NCI-H526 treated with DMSO at 0.1 percent for 48 hours (cell line): Measurements from ENCODE around the gene CD40LG.
A peak's percentile ranks its signal among the peaks of the same experiment; 100 is the strongest.

ENCODE experiments used
- DNase-seq: peaks from one replicate; lab custom pipeline; 2025; lab: John Stamatoyannopoulos, UW

Gene CD40LG

GRCh38 chrX:136650811-136651210, 2.9 kb downstream of the CD40LG start:
- DNase-seq, result no peak

- no peak for DNase-seq
These were observed 5.1 kb downstream of the CD40LG start for GRCh38 chrX:136652822-136653723.

- no peak for DNase-seq
These were observed 8.5 kb downstream of the CD40LG start for GRCh38 chrX:136656361-136656964.

GRCh38 chrX:136658151-136658550, 10.2 kb downstream of the CD40LG start:
- DNase-seq, result no peak

- DNase-seq, result no peak
These were observed 11.2 kb downstream of the CD40LG start for GRCh38 chrX:136659174-136659573.

- DNase-seq, result no peak
These were observed 12.9 kb downstream of the CD40LG start for GRCh38 chrX:136660896-136661295.

- DNase-seq, result no peak
These were observed 14.1 kb downstream of the CD40LG start for GRCh38 chrX:136662104-136662503.

GRCh38 chrX:136662976-136663375, 15.0 kb downstream of the CD40LG start:
- no peak for DNase-seq

GRCh38 chrX:136665258-136665900, 17.4 kb downstream of the CD40LG start:
- no peak for DNase-seq

GRCh38 chrX:136666088-136666487, 18.1 kb downstream of the CD40LG start:
- no peak for DNase-seq

- DNase-seq, result no peak
These were observed 19.6 kb downstream of the CD40LG start for GRCh38 chrX:136667446-136668168.

GRCh38 chrX:136671006-136671610, 23.1 kb downstream of the CD40LG start:
- DNase-seq, result no peak

GRCh38 chrX:136674270-136674985, 26.5 kb downstream of the CD40LG start:
- no peak for DNase-seq

- DNase-seq, result no peak
These were observed 31.6 kb downstream of the CD40LG start for GRCh38 chrX:136679531-136679930.

- no peak for DNase-seq
These were observed 36.2 kb downstream of the CD40LG start for GRCh38 chrX:136684120-136684519.

GRCh38 chrX:136687457-136687856, 39.5 kb downstream of the CD40LG start:
- DNase-seq, result no peak

- DNase-seq, result no peak
These were observed 41.5 kb downstream of the CD40LG start for GRCh38 chrX:136689436-136689835.

GRCh38 chrX:136691028-136691809, 43.3 kb downstream of the CD40LG start:
- no peak for DNase-seq

- DNase-seq, result no peak
These were observed 44.3 kb downstream of the CD40LG start for GRCh38 chrX:136692271-136692670.

- peak; percentile 93 for DNase-seq
These were observed 46.6 kb downstream of the CD40LG start for GRCh38 chrX:136694431-136695087.
